Measurements from ENCODE around the gene MME.
"Not testable (repeated sequence)": the region's sequence is repeated elsewhere in the genome, so short reads cannot be mapped to it uniquely, and the experiment has no call there.

MME gene

DNA sequence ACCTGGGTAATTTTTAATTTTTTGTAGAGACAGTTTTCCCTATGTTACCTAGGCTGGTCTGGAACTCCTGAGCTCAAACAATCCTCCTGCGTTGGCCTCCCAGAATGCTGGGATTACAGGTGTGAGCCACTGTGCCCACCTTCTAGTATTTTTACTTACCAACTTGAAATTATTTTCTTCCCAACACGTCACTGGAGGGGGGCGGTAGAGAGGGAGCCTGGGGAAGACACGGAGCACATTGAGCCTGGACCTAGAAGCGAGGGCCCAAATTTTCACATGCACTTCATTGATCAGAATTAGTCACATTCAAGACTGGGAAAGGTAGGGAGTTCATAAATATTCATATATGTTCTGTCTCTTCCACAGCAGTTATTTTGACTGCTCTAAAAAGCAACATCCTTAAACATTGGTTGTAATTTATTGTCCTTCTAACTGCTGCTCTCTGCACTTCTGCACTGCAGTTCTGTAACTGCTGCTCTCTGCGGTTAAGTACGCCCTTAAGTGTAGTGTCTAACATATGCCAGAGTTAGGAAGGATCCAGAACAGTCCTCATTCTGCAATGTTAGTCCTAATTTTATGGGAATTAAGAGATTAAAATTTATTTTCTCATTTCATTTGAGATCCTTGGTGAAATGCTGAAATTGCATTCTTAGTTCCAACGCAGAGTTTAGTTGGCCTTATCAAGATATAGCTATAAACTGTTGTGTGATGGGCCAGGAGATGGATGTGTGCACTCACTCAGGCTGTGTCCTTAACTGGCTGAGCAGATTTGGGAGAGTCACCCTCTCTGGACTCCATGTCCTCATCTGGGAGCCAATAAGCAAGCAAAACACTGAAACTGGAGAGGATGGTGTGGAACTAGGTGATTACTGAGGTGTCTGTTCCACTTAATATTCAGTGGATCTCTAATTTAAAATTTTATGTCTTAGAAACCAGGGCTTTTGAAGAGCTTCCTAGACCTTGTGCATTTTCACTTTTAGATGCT is 115.1 kb downstream of the MME start:
- no peak for DNase-seq

DNA sequence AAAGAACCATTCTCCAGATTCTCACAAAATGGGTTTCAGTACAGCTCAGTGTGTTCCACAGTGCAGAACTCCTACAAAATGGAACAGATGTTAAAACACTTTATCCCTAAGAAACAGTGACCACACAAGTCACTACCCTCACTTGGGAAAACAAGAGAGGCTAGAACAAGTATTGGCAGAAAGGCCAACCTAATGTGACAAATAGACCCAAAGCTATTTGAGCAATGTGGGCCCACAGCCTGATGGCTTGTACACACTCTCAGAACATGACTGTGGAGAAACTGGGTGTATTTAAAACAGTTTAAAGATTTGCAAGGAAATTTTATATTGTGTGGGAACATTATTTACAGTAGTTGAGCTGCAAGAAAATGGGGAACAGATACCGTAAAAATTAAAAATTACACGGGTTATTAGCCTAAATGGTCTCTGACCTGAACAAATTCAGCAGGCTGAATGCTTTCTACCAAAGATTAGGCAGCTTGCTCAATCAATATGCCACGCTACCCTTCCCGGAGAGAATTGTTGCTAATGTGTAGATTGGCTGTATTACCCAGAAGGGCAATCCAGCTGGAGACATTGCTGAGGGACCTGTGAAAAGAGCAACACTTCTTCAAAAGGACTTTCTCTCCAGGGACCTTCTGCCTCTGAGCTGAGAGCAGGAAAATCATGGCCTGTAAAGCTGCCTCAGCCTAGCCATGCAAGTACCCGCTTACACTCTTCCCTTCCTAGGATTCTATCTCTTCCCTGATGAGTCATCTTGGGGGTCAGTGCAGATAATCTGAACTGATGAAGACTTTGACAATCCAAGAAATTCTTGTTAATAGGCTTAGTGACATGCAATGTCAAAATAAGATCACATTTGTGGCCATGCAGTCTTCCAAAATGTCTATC is 116.3 kb downstream of the MME start:
- no peak for DNase-seq

GRCh38 chr3:155197786-155198185 is 117.7 kb downstream of the MME start:
- DNase-seq: no peak

DNA sequence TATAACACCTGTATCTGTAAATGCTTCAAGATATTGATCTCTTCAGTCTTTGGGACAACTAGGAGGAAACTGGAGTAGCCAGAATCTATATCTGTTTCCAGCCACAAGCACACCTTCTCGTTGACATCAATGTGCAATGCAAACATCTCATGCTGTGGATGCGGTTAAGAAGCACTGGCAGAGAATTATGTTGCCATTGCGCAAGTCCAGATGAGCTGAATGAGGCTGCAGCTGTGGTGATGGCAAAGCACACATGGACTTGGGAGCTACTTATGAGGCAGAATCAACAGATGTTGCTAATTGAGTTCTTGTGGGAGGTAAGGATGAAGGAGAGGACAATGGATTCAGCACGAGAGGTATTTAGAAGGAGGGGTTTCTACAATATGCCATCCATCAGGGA is 122.5 kb downstream of the MME start:
- DNase-seq: no peak

- DNase-seq: no peak
Observed at GRCh38 chr3:155204851-155205250, 124.7 kb downstream of the MME start.

DNA sequence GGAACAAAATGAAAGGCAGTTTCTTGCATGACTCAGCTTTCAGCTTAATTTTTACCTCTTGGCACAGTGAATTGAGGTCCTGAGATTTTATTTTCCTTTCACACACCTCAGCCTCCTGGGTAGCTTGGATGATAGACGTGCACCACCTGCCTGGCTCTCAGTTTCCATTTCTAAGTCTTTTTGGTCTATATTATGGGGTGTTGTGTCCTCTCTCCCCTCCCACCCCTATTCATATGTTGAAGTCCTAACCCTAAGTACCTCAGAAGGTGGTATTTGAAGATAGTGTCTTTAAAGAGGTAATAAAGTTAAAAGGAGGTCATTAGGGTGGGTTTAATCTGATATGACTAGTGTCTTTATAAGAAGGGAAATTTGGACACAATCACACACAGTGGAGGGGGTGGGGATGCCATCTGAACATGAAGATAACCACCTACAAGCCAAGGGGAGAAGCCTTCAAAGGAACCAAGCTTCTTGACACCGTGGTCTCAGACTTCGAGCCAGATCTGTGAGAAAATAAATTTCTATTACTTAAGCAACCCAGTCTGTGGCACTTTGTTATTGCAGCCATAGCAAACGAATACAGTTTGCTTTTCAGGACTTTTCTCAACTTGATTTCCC is 128.2 kb downstream of the MME start:
- no peak for DNase-seq

GRCh38 chr3:155210736-155211135 is 130.6 kb downstream of the MME start:
- no peak for DNase-seq

DNA sequence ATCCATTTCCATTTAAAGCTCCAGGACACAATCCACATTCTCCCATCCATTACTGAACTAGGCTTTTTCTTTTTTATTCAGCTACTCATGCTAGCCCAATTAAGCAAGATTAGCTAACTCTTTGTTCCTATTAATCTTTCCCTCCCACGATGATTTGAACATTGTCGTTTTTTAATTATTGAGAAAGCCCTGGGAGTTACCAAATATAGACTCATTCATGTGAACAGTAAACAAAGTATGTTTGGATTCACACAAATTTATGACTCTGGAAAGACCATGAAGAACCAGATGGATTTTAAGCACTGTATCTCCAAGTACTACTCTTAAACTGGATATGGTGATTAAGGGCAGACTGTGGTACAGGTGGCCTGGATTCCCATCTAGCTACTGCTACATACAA is 131.1 kb downstream of the MME start:
- DNase-seq: no peak

DNA sequence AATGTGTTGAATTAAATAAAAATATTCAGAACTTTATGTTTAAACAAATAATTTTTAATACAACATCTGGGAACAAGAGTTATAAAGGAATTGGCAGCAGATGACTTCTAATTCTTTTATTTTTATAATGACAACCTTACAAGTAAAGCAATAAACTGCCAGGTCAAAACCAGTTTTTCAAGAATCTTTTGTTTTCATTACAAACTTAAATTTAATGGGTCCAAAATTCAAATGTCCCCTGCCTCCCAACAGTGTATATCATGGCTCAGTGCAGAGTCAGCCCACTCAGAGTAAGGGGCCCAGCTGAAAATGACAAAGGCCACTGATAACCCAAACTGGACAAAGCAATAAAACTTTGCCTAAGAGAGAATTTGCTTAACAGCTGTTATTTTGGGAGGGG is 131.8 kb downstream of the MME start:
- no peak for DNase-seq

DNA sequence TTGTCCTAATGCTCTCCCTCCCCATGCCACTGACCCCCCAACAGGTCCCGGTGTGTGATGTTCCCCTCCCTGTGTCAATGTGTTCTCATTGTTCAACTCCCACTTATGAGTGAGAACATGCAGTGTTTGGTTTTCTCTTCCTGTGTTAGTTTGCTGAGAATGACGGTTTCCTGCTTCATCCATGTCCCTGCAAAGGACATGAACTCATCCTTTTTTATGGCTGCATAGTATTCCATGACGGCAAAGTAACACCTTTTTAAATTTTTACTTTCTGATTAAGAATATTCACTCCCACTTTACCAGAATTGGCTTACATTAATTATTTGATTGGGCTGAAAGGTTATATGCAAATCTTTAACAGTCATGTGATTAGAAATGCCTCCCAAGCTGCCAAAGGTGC is 135.9 kb downstream of the MME start:
- DNase-seq: not testable (repeated sequence)

- no peak for DNase-seq
Observed at GRCh38 chr3:155217591-155217990, 137.5 kb downstream of the MME start.

DNA sequence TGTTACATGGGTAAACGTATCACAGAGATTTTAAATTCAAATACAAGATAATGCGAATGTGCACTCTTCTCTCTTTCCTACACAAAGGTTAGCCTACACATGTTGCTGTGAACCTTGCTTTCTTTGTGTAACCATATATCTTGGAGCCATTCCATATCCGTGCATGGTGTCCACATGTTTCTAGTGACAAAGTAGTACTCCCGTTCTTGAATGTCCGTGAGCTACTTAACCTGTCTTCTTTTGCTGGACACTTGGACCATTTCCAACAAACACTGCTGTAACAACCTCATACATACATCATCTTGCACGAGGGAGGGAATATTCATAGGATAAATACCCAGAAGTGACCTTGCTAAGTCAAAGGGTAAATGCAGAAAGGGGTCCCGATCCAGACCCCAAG is 138.3 kb downstream of the MME start:
- no peak for DNase-seq

DNA sequence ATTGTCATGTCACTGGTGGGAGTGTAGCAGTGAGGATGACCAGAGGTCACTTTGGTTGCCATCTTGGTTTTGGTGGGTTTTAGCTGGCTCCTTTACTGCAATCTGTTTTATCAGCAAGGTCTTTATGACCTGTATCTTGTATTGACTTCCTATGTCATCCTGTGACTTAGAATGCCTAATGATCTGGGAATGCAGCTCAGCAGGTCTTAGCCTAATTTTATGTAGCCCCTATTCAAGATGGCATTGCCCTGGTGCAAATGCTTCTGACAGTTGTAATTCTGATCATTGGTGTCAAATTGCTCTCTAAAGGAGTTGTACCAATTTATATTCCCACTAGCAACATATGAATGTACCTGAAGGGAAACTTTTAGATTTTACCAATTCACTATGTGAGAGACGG is 139.0 kb downstream of the MME start:
- DNase-seq: no peak

- no peak for DNase-seq
Observed at GRCh38 chr3:155225417-155225816, 145.3 kb downstream of the MME start.

DNA sequence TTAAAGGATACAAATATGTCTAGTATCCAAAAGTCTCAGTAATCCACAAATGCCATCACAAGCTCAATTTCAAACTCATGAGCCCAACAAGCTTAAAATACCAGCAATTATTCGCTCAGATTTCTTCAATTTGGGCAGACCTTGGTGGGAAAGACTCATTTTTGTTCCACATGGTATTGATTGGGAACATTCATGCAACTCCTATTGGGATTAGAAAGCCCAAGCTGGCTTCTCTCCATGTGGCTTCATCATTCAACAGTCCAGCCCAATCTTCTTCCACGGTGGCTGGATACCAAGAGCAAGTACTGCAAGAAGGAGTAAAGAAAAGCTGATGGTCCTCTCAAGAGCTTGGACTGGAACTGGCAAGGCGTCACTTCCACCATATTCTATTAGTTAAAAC is 147.0 kb downstream of the MME start:
- no peak for DNase-seq

DNA sequence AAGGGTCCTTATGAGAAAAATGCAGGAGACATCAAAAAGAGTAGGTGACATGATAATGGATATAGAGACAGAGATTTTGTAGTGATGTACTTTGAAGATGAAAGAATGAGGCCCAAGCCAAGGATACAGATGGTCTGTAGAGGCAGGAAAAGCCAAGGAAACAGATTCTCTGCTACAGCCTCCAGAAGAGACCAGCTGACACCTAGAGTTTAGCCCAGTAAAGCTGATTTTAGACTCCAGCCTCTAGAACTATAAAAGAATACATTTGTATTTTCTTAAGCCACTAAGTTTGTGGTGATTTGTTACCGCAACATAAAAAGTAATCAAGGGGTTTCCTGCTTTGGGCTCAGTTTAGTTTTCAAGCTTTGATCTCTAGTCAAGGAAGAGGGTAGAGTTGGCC is 148.6 kb downstream of the MME start:
- no peak for DNase-seq

DNA sequence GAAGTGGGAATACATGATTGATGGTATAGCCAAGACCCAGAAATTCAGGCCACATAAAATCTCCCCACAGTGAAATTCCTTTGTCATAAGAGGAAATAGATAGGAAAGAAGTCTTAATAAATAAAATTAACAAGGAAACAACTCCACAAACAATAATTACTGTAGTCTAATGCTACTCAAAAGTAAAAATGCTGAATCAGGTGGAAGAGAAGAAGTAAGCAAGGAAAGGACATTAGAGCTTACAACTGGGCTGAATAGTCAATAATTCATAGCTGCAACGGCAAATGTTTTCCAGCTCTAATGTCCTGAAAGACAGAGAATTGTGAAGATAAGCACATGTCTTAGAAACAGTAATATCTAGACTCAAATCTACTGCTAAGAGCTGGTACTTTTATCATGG is 149.0 kb downstream of the MME start:
- DNase-seq: no peak

- peak; percentile 8 to 55 (median 42) for DNase-seq
Observed at GRCh38 chr3:155230382-155230781, 150.3 kb downstream of the MME start.

- no peak for DNase-seq
Observed at GRCh38 chr3:155231792-155232191, 151.7 kb downstream of the MME start.

DNA sequence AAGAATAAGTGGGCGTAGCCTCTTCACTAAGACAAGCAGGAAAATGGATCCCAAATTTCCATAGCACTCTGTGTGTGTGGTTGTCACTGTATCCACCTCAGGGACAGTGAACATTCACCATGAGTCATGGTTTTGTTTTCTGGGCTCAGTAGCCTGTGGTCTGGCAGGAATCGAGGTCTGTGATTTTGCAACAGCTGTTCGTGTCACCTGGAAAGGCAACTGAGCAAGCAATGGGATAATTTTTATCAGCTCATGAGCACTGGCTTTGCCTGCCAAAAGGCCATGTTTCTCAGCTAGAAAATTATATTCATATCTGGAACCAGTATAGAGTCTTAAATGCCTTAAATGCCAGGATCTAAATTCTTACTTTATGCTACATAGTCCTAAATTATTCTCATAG is 152.5 kb downstream of the MME start:
- DNase-seq: no peak

- DNase-seq: no peak
Observed at GRCh38 chr3:155233213-155233612, 153.1 kb downstream of the MME start.
